GM23338 (cell line): ENCODE data around the gene HEATR1.

Experiments
- EZH2 ChIP-seq: fragments of 200-600 bp; sonication (generic); IDR thresholded peaks from one replicate; pipeline ENCODE4 v1.8.0; 2017; ENCODE audit warnings: antibody characterized with exemption, mild to moderate bottlenecking, low read depth; ENCODE audit not compliant: unreplicated experiment
- EZH2phosphoT487 ChIP-seq: fragments of 200-600 bp; sonication (generic); IDR thresholded peaks from one replicate; pipeline ENCODE4 v1.8.1; 2018; ENCODE audit warnings: antibody characterized with exemption; ENCODE audit not compliant: unreplicated experiment
- POLR2AphosphoS5 ChIP-seq: IDR thresholded peaks from 2 replicates; pipeline ENCODE4 v1.6.1; 2016; ENCODE audit warnings: antibody characterized with exemption, low read depth
- TF ChIP-seq, protein P1 (sequence below), 2 experiments: fragments of 200-600 bp in 1 of 2; sonication (generic) in 1 of 2; conservative IDR thresholded peaks; 2 replicates each; pipeline versions ENCODE4 v1.5.1 to v1.6.1; 2016 to 2017; ENCODE audit warnings: antibody characterized with exemption in 2 of 2, low read depth in 2 of 2, mild to moderate bottlenecking in 2 of 2, moderate library complexity in 1 of 2
- TF ChIP-seq, protein P2 (sequence below): IDR thresholded peaks from one replicate; pipeline ENCODE4 v1.6.1; 2018; ENCODE audit warnings: antibody characterized with exemption; ENCODE audit not compliant: unreplicated experiment
- TF ChIP-seq, protein P3 (sequence below): IDR thresholded peaks from 2 replicates; pipeline ENCODE4 v1.6.1; 2016; ENCODE audit warnings: antibody characterized with exemption
- TF ChIP-seq, protein P4 (sequence below): fragments of 250-450 bp; sonication (Bioruptor Pico); IDR thresholded peaks from 2 replicates; pipeline ENCODE4 v1.5.0; 2020; ENCODE audit warnings: mild to moderate bottlenecking, moderate library complexity

DNA sequence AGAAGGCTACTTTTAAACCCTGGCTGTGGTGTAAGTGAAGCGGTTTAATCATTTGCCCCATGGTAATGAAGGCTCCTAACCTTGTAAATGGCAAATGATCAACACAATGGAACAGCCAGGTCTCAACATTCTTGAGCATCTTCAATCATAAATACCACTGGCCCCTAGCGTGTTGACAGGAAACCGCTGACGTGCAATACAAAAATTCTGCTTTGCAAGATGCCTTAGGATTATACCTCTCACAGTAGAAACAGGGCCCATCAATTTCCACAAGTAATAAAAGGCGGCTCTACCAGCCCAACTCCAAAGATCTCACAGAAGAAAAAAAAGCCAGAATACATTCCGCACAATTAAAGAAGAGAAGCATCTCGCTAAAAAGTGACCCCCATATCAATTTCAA lies 47.7 kb downstream of the HEATR1 start:
- TF ChIP-seq POLR2AphosphoS5 = no peak
- TF ChIP-seq, protein P1, sequence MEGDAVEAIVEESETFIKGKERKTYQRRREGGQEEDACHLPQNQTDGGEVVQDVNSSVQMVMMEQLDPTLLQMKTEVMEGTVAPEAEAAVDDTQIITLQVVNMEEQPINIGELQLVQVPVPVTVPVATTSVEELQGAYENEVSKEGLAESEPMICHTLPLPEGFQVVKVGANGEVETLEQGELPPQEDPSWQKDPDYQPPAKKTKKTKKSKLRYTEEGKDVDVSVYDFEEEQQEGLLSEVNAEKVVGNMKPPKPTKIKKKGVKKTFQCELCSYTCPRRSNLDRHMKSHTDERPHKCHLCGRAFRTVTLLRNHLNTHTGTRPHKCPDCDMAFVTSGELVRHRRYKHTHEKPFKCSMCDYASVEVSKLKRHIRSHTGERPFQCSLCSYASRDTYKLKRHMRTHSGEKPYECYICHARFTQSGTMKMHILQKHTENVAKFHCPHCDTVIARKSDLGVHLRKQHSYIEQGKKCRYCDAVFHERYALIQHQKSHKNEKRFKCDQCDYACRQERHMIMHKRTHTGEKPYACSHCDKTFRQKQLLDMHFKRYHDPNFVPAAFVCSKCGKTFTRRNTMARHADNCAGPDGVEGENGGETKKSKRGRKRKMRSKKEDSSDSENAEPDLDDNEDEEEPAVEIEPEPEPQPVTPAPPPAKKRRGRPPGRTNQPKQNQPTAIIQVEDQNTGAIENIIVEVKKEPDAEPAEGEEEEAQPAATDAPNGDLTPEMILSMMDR (conservative IDR thresholded peaks at IDR 0.05; ENCODE audit: low read depth in 2 of 2) = no peak
- TF ChIP-seq EZH2 = no peak
- TF ChIP-seq, protein P2, sequence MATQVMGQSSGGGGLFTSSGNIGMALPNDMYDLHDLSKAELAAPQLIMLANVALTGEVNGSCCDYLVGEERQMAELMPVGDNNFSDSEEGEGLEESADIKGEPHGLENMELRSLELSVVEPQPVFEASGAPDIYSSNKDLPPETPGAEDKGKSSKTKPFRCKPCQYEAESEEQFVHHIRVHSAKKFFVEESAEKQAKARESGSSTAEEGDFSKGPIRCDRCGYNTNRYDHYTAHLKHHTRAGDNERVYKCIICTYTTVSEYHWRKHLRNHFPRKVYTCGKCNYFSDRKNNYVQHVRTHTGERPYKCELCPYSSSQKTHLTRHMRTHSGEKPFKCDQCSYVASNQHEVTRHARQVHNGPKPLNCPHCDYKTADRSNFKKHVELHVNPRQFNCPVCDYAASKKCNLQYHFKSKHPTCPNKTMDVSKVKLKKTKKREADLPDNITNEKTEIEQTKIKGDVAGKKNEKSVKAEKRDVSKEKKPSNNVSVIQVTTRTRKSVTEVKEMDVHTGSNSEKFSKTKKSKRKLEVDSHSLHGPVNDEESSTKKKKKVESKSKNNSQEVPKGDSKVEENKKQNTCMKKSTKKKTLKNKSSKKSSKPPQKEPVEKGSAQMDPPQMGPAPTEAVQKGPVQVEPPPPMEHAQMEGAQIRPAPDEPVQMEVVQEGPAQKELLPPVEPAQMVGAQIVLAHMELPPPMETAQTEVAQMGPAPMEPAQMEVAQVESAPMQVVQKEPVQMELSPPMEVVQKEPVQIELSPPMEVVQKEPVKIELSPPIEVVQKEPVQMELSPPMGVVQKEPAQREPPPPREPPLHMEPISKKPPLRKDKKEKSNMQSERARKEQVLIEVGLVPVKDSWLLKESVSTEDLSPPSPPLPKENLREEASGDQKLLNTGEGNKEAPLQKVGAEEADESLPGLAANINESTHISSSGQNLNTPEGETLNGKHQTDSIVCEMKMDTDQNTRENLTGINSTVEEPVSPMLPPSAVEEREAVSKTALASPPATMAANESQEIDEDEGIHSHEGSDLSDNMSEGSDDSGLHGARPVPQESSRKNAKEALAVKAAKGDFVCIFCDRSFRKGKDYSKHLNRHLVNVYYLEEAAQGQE = no peak
- TF ChIP-seq, protein P3, sequence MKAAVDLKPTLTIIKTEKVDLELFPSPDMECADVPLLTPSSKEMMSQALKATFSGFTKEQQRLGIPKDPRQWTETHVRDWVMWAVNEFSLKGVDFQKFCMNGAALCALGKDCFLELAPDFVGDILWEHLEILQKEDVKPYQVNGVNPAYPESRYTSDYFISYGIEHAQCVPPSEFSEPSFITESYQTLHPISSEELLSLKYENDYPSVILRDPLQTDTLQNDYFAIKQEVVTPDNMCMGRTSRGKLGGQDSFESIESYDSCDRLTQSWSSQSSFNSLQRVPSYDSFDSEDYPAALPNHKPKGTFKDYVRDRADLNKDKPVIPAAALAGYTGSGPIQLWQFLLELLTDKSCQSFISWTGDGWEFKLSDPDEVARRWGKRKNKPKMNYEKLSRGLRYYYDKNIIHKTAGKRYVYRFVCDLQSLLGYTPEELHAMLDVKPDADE = no peak
- no peak for TF ChIP-seq EZH2phosphoT487
- TF ChIP-seq, protein P4, sequence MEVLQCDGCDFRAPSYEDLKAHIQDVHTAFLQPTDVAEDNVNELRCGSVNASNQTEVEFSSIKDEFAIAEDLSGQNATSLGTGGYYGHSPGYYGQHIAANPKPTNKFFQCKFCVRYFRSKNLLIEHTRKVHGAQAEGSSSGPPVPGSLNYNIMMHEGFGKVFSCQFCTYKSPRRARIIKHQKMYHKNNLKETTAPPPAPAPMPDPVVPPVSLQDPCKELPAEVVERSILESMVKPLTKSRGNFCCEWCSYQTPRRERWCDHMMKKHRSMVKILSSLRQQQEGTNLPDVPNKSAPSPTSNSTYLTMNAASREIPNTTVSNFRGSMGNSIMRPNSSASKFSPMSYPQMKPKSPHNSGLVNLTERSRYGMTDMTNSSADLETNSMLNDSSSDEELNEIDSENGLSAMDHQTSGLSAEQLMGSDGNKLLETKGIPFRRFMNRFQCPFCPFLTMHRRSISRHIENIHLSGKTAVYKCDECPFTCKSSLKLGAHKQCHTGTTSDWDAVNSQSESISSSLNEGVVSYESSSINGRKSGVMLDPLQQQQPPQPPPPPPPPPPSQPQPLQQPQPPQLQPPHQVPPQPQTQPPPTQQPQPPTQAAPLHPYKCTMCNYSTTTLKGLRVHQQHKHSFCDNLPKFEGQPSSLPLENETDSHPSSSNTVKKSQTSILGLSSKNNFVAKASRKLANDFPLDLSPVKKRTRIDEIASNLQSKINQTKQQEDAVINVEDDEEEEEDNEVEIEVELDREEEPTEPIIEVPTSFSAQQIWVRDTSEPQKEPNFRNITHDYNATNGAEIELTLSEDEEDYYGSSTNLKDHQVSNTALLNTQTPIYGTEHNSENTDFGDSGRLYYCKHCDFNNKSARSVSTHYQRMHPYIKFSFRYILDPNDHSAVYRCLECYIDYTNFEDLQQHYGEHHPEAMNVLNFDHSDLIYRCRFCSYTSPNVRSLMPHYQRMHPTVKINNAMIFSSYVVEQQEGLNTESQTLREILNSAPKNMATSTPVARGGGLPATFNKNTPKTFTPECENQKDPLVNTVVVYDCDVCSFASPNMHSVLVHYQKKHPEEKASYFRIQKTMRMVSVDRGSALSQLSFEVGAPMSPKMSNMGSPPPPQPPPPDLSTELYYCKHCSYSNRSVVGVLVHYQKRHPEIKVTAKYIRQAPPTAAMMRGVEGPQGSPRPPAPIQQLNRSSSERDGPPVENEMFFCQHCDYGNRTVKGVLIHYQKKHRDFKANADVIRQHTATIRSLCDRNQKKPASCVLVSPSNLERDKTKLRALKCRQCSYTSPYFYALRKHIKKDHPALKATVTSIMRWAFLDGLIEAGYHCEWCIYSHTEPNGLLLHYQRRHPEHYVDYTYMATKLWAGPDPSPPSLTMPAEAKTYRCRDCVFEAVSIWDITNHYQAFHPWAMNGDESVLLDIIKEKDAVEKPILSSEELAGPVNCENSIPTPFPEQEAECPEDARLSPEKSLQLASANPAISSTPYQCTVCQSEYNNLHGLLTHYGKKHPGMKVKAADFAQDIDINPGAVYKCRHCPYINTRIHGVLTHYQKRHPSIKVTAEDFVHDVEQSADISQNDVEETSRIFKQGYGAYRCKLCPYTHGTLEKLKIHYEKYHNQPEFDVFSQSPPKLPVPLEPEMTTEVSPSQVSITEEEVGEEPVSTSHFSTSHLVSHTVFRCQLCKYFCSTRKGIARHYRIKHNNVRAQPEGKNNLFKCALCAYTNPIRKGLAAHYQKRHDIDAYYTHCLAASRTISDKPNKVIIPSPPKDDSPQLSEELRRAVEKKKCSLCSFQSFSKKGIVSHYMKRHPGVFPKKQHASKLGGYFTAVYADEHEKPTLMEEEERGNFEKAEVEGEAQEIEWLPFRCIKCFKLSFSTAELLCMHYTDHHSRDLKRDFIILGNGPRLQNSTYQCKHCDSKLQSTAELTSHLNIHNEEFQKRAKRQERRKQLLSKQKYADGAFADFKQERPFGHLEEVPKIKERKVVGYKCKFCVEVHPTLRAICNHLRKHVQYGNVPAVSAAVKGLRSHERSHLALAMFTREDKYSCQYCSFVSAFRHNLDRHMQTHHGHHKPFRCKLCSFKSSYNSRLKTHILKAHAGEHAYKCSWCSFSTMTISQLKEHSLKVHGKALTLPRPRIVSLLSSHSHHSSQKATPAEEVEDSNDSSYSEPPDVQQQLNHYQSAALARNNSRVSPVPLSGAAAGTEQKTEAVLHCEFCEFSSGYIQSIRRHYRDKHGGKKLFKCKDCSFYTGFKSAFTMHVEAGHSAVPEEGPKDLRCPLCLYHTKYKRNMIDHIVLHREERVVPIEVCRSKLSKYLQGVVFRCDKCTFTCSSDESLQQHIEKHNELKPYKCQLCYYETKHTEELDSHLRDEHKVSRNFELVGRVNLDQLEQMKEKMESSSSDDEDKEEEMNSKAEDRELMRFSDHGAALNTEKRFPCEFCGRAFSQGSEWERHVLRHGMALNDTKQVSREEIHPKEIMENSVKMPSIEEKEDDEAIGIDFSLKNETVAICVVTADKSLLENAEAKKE = no peak
